Measurements from ENCODE around the gene POPDC2.

The POPDC2 gene, protein sequence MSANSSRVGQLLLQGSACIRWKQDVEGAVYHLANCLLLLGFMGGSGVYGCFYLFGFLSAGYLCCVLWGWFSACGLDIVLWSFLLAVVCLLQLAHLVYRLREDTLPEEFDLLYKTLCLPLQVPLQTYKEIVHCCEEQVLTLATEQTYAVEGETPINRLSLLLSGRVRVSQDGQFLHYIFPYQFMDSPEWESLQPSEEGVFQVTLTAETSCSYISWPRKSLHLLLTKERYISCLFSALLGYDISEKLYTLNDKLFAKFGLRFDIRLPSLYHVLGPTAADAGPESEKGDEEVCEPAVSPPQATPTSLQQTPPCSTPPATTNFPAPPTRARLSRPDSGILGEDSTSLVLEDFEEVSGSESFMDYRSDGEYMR

DNA sequence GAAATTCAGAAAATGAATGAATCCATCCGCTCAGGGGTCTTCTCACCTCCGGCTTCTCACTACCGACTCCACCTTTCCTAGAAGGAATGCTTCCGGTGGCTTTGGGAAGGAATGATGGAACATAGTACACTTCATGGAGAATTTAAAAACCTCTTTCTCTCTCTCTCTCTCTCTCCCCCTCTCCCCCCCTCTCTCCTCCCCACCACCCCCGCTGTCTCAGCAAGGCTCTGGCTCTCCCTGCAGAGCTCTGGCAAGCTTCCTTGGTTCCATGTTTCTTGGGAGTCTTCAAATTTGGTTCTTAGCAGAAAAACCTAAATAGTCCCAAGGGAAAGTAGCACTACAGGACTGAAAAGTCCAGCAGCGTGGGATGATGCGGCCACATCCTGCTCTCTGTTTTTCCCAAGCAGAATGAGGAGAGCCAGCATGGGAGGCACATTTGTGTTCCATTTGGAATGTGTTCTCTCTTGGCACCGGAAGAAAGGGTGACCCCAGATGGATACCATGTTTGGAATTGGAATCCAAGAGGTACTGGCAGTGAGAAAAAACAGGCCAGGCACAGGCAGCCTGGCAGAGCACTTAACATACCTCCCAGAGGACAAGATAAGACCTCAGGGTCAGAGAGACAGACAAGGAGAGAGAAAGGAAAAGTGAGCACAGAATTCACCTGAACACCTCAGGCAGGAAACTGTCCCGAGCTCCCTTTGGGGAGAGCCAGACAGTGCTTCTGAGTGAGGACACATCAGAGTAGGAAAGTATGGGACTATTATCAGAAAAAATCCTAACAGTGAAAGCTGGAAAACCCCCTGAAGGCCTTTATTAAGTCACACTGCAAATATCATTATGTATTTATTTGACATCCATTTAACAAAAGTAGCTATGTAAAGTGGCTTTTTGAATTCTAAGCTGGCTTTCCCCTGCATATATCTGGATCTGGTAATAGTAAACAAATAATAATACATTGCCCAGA lies at the start of gene POPDC2:
POPDC2 (minus strand) TSS at position 116 of the 967 bp plus-strand sequence. CDS start 166 bp downstream, outside the sequence.
- Histone ChIP-seq H3K27me3 (ENCODE audit: low read depth) (no peaks in the 10 kb centered on the region), H3K9me3 (no peaks in the 10 kb centered on the region), H3K4me1 (no peaks in the 10 kb centered on the region), H3K36me3 (replicated peaks) (no peaks in the 10 kb centered on the region), H3K4me3 (no peak within 1 kb of the TSS)
- in situ Hi-C loops (cut with MboI; ENCODE audit: low sequenced_read_pairs): no loop called here
- DNase-seq (ENCODE audit: low spot score in 2 of 2): no peak

DNA sequence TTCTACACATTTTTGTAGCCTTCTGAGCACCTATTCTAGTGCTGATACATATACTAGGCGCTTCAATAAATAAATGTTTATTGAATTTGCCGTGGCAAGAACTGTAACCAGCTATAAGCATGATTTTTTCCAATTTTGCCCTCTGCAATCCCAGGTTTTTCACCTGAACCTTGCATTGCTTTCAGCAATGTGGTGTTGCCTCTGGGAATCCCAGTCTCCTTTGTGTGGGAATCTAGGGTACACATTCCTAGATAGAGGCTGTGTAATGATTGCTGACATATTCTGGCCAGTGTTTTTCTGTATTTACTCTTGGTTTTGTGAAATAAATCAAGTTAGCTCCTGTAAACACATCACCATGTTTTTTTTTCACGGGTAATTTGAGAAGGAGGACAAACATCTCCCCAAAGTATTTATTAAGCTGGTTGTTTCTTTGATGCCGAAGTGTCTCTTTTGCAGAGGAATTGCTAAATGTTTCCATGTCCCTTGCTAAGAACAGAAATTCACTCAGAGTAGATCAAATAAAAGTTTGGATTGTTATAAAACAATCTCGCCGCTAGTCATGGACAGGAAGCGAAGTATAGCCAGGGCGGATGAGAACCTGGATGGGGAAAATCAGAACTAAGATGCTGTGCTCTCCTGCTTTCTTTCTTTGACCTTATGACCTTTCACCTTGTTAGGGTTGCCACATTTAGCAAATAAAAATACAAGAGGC lies 43.6 kb upstream of the POPDC2 start:
- H3K36me3 ChIP-seq (replicated peaks): no peaks in the 10 kb centered on the region
- no peak overlapping the region for H3K4me3 ChIP-seq
- H3K4me1 ChIP-seq: no peaks in the 10 kb centered on the region
- no peak for DNase-seq (ENCODE audit: low spot score in 2 of 2)
- no peaks in the 10 kb centered on the region for H3K27me3 ChIP-seq (ENCODE audit: low read depth)
- H3K9me3 ChIP-seq: no peaks in the 10 kb centered on the region
- in situ Hi-C loops (cut with MboI; ENCODE audit: low sequenced_read_pairs): no loop called here

DNA sequence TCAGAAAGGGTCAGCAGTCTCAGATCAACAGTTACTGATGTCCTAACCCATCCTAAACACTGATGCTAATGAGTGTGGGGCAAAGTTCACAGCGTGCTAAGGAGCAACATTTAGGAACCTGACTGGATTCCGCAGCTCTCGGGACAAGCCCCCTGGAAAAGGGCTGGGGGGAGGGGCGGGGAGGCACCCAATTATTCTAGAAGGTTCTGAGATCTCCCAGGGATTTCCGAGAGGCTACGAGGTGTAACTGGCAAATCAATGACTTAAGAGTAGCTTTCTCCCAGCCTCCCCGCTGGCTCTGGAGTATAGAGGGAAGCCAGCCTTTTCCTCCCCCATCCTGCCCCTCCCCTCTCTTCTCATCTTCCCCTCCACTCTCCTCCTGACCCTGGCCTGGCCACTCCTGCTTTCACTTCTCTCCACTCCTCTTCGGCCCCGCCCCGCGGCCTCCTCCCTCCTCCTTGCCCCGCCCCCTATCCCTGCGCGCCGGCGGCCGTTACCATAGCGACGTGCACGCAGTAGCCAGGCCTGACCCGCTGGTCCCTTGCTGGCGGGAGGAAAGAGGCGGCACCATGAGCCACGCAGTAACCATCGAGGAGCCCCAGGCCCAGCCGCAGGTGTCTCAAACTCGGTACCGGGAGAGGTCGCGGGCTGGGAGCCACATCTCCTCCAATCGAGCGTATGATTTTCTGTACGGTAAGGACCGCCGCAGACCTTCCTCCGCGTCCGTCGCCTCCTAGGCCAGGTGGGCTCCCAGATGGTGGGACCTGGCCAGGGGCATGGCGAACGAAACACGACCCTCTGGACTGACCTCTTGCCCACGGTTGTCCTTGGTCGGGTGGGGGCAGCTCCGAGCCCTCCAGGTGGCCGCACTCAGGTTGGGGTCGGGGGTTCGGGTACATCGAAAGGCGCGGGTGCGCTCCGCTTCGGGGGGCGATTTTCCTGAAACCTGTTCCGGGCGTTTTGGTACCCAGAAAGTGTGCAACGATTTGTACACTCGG lies 42.4 kb upstream of the POPDC2 start, which contains the start of gene CFAP91:
CFAP91 (plus strand) TSS at position 493 of the 998 bp plus-strand sequence; CDS start at position 570, 77 bp downstream.
- Histone ChIP-seq H3K9me3 (no peaks in the 10 kb centered on the region), H3K36me3 (replicated peaks) (no peaks in the 10 kb centered on the region), H3K27me3 (ENCODE audit: low read depth) (no peaks in the 10 kb centered on the region), H3K4me1 (no peaks in the 10 kb centered on the region), H3K4me3 (no peak within 1 kb of the TSS)
- DNase-seq (ENCODE audit: low spot score in 2 of 2): peak in 1 of 2 experiments; percentile 21
- in situ Hi-C loops (cut with MboI; ENCODE audit: low sequenced_read_pairs): no loop called here

DNA sequence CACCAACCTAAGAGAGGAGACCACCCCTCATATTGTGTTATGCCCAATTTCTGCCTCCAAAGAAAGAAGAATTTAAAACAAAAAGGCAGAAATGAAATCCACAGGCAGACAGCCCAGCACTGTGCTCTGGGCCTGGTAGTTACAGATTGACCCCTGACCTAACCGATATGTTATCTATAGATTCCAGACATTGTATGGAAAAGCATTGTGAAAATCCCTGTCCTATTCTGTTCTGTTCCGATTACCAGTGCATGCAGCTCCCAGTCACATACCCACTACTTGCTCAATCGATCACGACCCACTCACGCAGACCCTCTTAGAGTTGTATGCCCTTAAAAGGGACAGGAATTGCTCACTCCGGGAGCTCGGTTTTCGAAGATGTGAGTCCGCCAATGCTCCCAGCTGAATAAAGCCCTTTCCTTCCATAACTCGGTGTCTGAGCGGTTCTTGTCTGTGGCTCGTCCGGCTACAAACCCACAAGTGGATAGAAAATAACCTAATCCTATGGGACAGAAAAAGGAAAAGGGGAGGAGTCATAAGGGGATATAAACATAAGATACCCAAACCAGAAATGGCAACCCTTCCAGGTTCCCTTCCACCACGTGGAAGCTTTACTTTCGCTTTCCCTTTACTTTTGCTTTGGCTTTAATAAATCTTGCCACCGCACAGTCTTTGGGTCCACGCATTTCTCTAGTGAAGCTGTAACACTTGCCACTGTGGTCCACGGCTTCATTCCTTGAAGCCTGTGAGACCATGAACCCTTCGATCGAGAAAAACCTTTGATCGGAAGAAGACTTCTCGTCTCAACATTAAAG lies 40.7 kb upstream of the POPDC2 start:
- H3K4me1 ChIP-seq: no peaks in the 10 kb centered on the region
- no peaks in the 10 kb centered on the region for H3K27me3 ChIP-seq (ENCODE audit: low read depth)
- no peaks in the 10 kb centered on the region for H3K36me3 ChIP-seq (replicated peaks)
- no peak for DNase-seq (ENCODE audit: low spot score in 2 of 2)
- in situ Hi-C loops (cut with MboI; ENCODE audit: low sequenced_read_pairs): no loop called here
- H3K9me3 ChIP-seq: no peaks in the 10 kb centered on the region
- no peak overlapping the region for H3K4me3 ChIP-seq

DNA sequence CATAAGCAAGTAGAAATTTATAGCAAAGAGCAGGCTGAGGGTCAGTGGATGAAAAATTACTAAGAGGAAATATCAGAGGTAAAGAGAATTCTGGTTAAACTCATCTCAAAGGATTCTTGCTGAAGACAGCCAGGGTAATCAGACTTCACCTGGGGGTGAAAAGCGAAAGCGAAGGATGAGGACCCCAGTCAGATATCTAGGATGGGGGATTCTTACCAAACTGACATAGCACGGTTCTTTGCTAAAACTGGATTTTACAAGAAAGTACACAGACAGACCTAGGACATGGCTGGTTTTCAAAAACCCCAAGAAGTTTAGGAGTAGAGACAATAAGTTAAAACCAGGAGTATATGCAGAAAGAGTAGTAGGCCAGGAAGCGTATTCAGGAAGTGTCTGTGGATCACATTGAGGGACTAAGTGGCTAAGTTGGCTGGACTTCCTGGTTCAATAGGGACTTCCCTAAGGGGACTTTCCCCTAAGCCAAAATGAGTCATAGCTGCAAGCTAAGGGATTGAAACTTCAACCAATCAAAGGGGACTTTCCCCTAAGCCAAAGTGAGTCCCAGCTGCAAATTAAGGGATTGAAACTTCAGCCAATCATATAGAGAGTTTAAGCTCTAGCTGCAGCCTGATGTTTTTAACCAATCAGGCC lies 40.0 kb upstream of the POPDC2 start:
- in situ Hi-C loops (cut with MboI; ENCODE audit: low sequenced_read_pairs): no loop called here
- Histone ChIP-seq H3K27me3 (ENCODE audit: low read depth) (no peaks in the 10 kb centered on the region), H3K9me3 (no peaks in the 10 kb centered on the region), H3K4me3 (no peak overlapping the region), H3K36me3 (replicated peaks) (no peaks in the 10 kb centered on the region), H3K4me1 (no peaks in the 10 kb centered on the region)
- no peak for DNase-seq (ENCODE audit: low spot score in 2 of 2)

DNA sequence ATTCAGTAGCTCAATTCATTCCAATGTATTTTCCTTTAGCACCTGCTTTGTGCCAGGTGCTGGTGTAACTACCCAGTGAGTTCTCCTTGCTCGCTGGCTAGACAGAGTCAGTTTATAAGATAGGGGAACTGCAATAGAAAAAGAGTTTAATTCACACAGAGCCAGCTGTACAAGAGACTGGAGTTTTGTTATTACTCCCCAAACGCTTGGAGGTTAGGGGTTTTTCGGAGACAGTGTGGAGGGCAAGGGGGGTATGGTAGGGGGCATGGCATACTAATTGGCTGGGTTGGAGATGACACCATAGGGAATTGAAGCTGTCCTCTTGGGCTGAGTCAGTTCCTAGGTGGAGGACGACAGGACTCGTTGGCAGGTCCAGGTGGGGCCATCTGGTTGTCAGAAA lies 37.0 kb upstream of the POPDC2 start:
- H3K9me3 ChIP-seq: no peaks in the 10 kb centered on the region
- no peak for DNase-seq (ENCODE audit: low spot score in 2 of 2)
- H3K36me3 ChIP-seq (replicated peaks): no peaks in the 10 kb centered on the region
- no peaks in the 10 kb centered on the region for H3K4me1 ChIP-seq
- H3K4me3 ChIP-seq: no peak overlapping the region
- no peaks in the 10 kb centered on the region for H3K27me3 ChIP-seq (ENCODE audit: low read depth)
- in situ Hi-C loops (cut with MboI; ENCODE audit: low sequenced_read_pairs): loop anchor here (25.0 kb wide), 3 partner anchors 210 to 810 kb away; partner anchors contain the start of genes ARHGAP31 and TIMMDC1

DNA sequence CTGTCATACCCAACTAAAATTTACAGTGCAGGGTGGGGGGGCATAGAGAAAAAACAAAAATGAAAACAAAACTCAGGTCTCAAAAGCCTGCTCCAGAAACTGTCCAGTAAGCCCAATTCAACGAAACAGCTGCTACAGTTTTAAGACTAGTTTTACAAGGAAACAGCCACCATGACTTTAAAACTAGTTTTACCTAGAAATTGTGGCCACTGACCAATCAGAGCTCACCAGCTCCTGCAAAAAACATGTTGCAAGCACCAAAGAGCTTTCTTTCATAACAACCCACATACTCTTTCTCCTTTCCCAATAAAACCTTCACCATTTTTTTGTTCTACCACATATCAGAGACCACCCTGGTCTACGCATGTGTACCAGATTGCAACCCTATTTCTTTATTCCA lies 35.1 kb upstream of the POPDC2 start:
- no peak for DNase-seq (ENCODE audit: low spot score in 2 of 2)
- Histone ChIP-seq H3K4me1 (0 out of 2 replicates have a peak, but pooled peaks cover 2% of the 10 kb centered on the region), H3K36me3 (replicated peaks) (no peaks in the 10 kb centered on the region), H3K27me3 (ENCODE audit: low read depth) (no peaks in the 10 kb centered on the region), H3K9me3 (no peaks in the 10 kb centered on the region), H3K4me3 (no peak overlapping the region)
- in situ Hi-C loops (cut with MboI; ENCODE audit: low sequenced_read_pairs): loop anchor here (25.0 kb wide), 3 partner anchors 208 to 808 kb away; partner anchors contain the start of genes ARHGAP31 and TIMMDC1

DNA sequence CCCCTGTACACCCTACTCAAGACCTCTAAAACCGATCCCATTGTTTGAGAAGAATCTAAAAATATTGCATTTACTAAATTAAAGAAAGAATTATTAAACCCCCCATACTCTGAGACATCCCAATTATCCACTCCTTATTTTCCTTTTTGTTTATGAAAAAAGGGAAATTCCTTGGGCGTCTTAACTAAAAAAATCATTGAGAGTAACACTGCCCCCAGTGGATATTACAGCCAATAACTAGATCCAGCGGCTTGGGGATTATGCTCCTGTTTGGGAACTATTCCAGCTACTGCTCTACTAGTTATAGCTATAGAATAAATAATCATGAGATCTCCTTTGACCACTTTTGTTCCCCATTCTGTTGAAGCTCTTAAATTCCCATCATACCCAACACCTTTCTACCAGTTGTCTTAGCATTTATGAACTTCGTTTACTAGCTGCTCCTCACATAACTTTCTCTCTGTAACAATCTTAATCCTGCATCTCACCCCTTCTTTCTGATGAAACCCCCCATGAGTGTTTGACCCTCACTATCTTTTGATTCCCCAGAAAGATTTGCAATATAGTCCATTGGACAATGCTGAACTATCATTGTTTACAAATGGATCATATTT lies 29.8 kb upstream of the POPDC2 start:
- H3K4me3 ChIP-seq: no peak overlapping the region
- in situ Hi-C loops (cut with MboI; ENCODE audit: low sequenced_read_pairs): loop anchor here (25.0 kb wide), 3 partner anchors 203 to 803 kb away; partner anchors contain the start of genes ARHGAP31 and TIMMDC1
- no peaks in the 10 kb centered on the region for H3K9me3 ChIP-seq
- peak; percentile 32 to 39 for DNase-seq (ENCODE audit: low spot score in 2 of 2)
- H3K27me3 ChIP-seq (ENCODE audit: low read depth): no peaks in the 10 kb centered on the region
- H3K4me1 ChIP-seq: 0 out of 2 replicates have a peak, but pooled peaks cover 4% of the 10 kb centered on the region
- H3K36me3 ChIP-seq (replicated peaks): no peaks in the 10 kb centered on the region

DNA sequence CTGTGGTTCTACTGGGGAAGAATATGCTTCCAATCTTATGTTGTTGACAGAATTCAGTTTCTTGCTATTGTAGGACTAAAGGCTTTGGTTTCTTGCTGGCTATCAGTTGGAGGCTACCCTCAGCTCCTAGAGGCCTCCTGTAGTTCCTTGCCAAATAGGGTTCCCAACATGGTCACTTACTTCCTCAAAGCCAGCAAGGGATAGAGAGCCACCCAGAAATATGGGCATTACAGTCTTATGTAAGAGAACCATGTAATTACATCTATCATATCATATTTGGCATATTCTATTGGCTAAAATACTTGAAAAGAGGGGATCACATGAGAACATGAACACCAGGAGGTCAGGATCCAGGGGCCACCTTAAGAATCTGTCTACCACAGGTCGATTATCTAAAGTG lies 23.0 kb upstream of the POPDC2 start:
- Histone ChIP-seq H3K4me3 (no peak overlapping the region), H3K36me3 (replicated peaks) (no peaks in the 10 kb centered on the region), H3K4me1 (no peaks in the 10 kb centered on the region), H3K9me3 (no peaks in the 10 kb centered on the region), H3K27me3 (ENCODE audit: low read depth) (no peaks in the 10 kb centered on the region)
- DNase-seq (ENCODE audit: low spot score in 2 of 2): no peak
- in situ Hi-C loops (cut with MboI; ENCODE audit: low sequenced_read_pairs): loop anchor here (25.0 kb wide), 3 partner anchors 196 to 796 kb away; partner anchors contain the start of genes ARHGAP31 and TIMMDC1

DNA sequence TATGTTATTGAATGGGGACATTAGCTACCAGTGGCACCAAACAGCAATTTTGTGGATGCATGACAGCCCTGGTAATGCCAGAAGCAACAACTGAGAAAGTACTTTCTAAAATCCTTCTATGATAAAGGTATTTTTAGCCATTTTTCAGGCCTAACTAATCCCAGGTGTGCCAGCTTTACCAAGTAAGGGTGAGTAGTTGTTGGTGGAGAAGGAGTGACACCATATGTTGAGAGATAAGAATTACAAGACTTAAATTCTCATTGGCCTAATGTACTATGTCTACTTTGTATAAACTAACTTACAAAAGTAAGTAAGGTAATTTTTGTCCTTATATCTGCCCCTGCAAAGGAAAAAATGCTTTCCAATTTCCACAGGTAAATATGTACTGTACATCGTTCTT lies 20.9 kb upstream of the POPDC2 start:
- H3K4me1 ChIP-seq: peaks cover 5% of the 10 kb centered on the region; the same call in 1 of the 2 replicates
- H3K27me3 ChIP-seq (ENCODE audit: low read depth): no peaks in the 10 kb centered on the region
- no peaks in the 10 kb centered on the region for H3K9me3 ChIP-seq
- H3K4me3 ChIP-seq: no peak overlapping the region
- in situ Hi-C loops (cut with MboI; ENCODE audit: low sequenced_read_pairs): loop anchor here (25.0 kb wide), 3 partner anchors 194 to 794 kb away; partner anchors contain the start of genes ARHGAP31 and TIMMDC1
- DNase-seq (ENCODE audit: low spot score in 2 of 2): peak in 1 of 2 experiments; percentile 41
- no peaks in the 10 kb centered on the region for H3K36me3 ChIP-seq (replicated peaks)

DNA sequence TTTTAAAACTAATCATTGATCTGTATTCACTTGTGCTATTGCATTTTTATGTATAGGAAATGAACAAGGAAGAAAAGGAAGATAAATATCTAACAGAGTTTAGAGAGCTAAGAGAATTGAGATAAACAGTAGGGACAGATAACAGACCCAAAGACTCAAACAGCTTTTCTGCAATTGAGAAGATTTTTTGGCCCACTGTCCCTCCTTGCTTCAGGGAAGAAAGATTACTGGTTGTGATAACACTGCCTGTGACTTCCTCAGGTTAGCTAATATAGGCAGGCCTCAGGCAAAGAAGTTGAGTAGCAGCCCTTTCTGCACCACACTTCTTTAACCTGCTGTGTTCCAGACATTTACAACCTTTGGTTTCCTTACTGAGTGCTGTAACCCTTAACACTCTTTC lies 19.5 kb upstream of the POPDC2 start:
- H3K4me1 ChIP-seq: peaks cover 5% of the 10 kb centered on the region; the same call in 1 of the 2 replicates
- no peaks in the 10 kb centered on the region for H3K27me3 ChIP-seq (ENCODE audit: low read depth)
- peaks cover 3% of the 10 kb centered on the region for H3K36me3 ChIP-seq (replicated peaks)
- in situ Hi-C loops (cut with MboI; ENCODE audit: low sequenced_read_pairs): loop anchor here (25.0 kb wide), 3 partner anchors 193 to 793 kb away; partner anchors contain the start of genes ARHGAP31 and TIMMDC1
- DNase-seq (ENCODE audit: low spot score in 2 of 2): no peak
- no peak overlapping the region for H3K4me3 ChIP-seq
- no peaks in the 10 kb centered on the region for H3K9me3 ChIP-seq
